Measurements from ENCODE around the gene SLIT3.

SLIT3 gene

GRCh38 chr5:168667301-168667840, 633.6 kb downstream of the SLIT3 start:
- Histone ChIP-seq H3K36me3 (ENCODE audit: insufficient read depth, low read length) (no peaks in the 10 kb centered on the region), H3K9me3 (replicated peaks; ENCODE audit: low read length) (no peaks in the 10 kb centered on the region), H3K4me3 (ENCODE audit: low read length) (no peak overlapping the region), H3K9ac (ENCODE audit: low read depth, low read length) (no peak overlapping the region), H3K27me3 (ENCODE audit: control insufficient read depth, insufficient read depth, low read length) (no peaks in the 10 kb centered on the region), H3K4me1 (ENCODE audit: control insufficient read depth, insufficient read depth, low read length) (no peaks in the 10 kb centered on the region), H3K4me2 (ENCODE audit: low read length) (no peak overlapping the region)

- Histone ChIP-seq H3K36me3 (ENCODE audit: insufficient read depth, low read length) (no peaks in the 10 kb centered on the region), H3K4me1 (ENCODE audit: control insufficient read depth, insufficient read depth, low read length) (no peaks in the 10 kb centered on the region), H3K4me2 (ENCODE audit: low read length) (no peak overlapping the region), H3K9me3 (replicated peaks; ENCODE audit: low read length) (no peaks in the 10 kb centered on the region), H3K27me3 (ENCODE audit: control insufficient read depth, insufficient read depth, low read length) (no peaks in the 10 kb centered on the region), H3K4me3 (ENCODE audit: low read length) (no peak overlapping the region), H3K9ac (ENCODE audit: low read depth, low read length) (no peak overlapping the region)
These were observed 634.6 kb downstream of the SLIT3 start for GRCh38 chr5:168666356-168666755.

- Histone ChIP-seq H3K9me3 (replicated peaks; ENCODE audit: low read length) (no peaks in the 10 kb centered on the region), H3K36me3 (ENCODE audit: insufficient read depth, low read length) (no peaks in the 10 kb centered on the region)
These were observed 637.5 kb downstream of the SLIT3 start for GRCh38 chr5:168663276-168664004.

GRCh38 chr5:168661593-168662485, 639.1 kb downstream of the SLIT3 start:
- Histone ChIP-seq H3K9me3 (replicated peaks; ENCODE audit: low read length) (no peaks in the 10 kb centered on the region), H3K27me3 (ENCODE audit: control insufficient read depth, insufficient read depth, low read length) (no peaks in the 10 kb centered on the region), H3K9ac (ENCODE audit: low read depth, low read length) (no peak overlapping the region), H3K4me1 (ENCODE audit: control insufficient read depth, insufficient read depth, low read length) (no peaks in the 10 kb centered on the region), H3K4me3 (ENCODE audit: low read length) (no peak overlapping the region), H3K4me2 (ENCODE audit: low read length) (no peak overlapping the region), H3K36me3 (ENCODE audit: insufficient read depth, low read length) (no peaks in the 10 kb centered on the region)

More at GRCh38 chr5:168663276-168664004, 637.5 kb downstream of the SLIT3 start:
- no peak overlapping the region for H3K4me3 ChIP-seq (ENCODE audit: low read length)
- no peak overlapping the region for H3K9ac ChIP-seq (ENCODE audit: low read depth, low read length)
- no peaks in the 10 kb centered on the region for H3K4me1 ChIP-seq (ENCODE audit: control insufficient read depth, insufficient read depth, low read length)
- no peaks in the 10 kb centered on the region for H3K27me3 ChIP-seq (ENCODE audit: control insufficient read depth, insufficient read depth, low read length)
- no peak overlapping the region for H3K4me2 ChIP-seq (ENCODE audit: low read length)

GRCh38 chr5:168660691-168661090, 640.2 kb downstream of the SLIT3 start:
- no peaks in the 10 kb centered on the region for H3K36me3 ChIP-seq (ENCODE audit: insufficient read depth, low read length)
- H3K27me3 ChIP-seq (ENCODE audit: control insufficient read depth, insufficient read depth, low read length): no peaks in the 10 kb centered on the region
- no peak overlapping the region for H3K4me3 ChIP-seq (ENCODE audit: low read length)
- H3K4me2 ChIP-seq (ENCODE audit: low read length): no peak overlapping the region
- no peaks in the 10 kb centered on the region for H3K4me1 ChIP-seq (ENCODE audit: control insufficient read depth, insufficient read depth, low read length)
- no peak overlapping the region for H3K9ac ChIP-seq (ENCODE audit: low read depth, low read length)
- no peaks in the 10 kb centered on the region for H3K9me3 ChIP-seq (replicated peaks; ENCODE audit: low read length)

- Histone ChIP-seq H3K4me1 (ENCODE audit: control insufficient read depth, insufficient read depth, low read length) (no peaks in the 10 kb centered on the region), H3K9ac (ENCODE audit: low read depth, low read length) (no peak overlapping the region), H3K4me3 (ENCODE audit: low read length) (no peak overlapping the region), H3K27me3 (ENCODE audit: control insufficient read depth, insufficient read depth, low read length) (no peaks in the 10 kb centered on the region), H3K9me3 (replicated peaks; ENCODE audit: low read length) (no peaks in the 10 kb centered on the region), H3K4me2 (ENCODE audit: low read length) (no peak overlapping the region), H3K36me3 (ENCODE audit: insufficient read depth, low read length) (no peaks in the 10 kb centered on the region)
These were observed 641.6 kb downstream of the SLIT3 start for GRCh38 chr5:168659286-168659847.

- H3K4me3 ChIP-seq (ENCODE audit: low read length): no peak overlapping the region
- no peaks in the 10 kb centered on the region for H3K9me3 ChIP-seq (replicated peaks; ENCODE audit: low read length)
- no peaks in the 10 kb centered on the region for H3K4me1 ChIP-seq (ENCODE audit: control insufficient read depth, insufficient read depth, low read length)
- no peaks in the 10 kb centered on the region for H3K36me3 ChIP-seq (ENCODE audit: insufficient read depth, low read length)
- H3K9ac ChIP-seq (ENCODE audit: low read depth, low read length): no peak overlapping the region
- no peak overlapping the region for H3K4me2 ChIP-seq (ENCODE audit: low read length)
- H3K27me3 ChIP-seq (ENCODE audit: control insufficient read depth, insufficient read depth, low read length): no peaks in the 10 kb centered on the region
These were observed 642.5 kb downstream of the SLIT3 start for GRCh38 chr5:168658394-168658793.

- H3K4me1 ChIP-seq (ENCODE audit: control insufficient read depth, insufficient read depth, low read length): peaks cover 6% of the 10 kb centered on the region
These were observed 644.3 kb downstream of the SLIT3 start for GRCh38 chr5:168656633-168657032.

GRCh38 chr5:168655316-168655715, 645.6 kb downstream of the SLIT3 start:
- no peak overlapping the region for H3K9ac ChIP-seq (ENCODE audit: low read depth, low read length)
- no peaks in the 10 kb centered on the region for H3K36me3 ChIP-seq (ENCODE audit: insufficient read depth, low read length)
- H3K4me3 ChIP-seq (ENCODE audit: low read length): no peak overlapping the region
- H3K4me1 ChIP-seq (ENCODE audit: control insufficient read depth, insufficient read depth, low read length): peaks cover 12% of the 10 kb centered on the region
- H3K27me3 ChIP-seq (ENCODE audit: control insufficient read depth, insufficient read depth, low read length): no peaks in the 10 kb centered on the region
- H3K4me2 ChIP-seq (ENCODE audit: low read length): no peak overlapping the region
- H3K9me3 ChIP-seq (replicated peaks; ENCODE audit: low read length): no peaks in the 10 kb centered on the region

More at GRCh38 chr5:168656633-168657032, 644.3 kb downstream of the SLIT3 start:
- H3K36me3 ChIP-seq (ENCODE audit: insufficient read depth, low read length): no peaks in the 10 kb centered on the region
- H3K9ac ChIP-seq (ENCODE audit: low read depth, low read length): no peak overlapping the region
- no peaks in the 10 kb centered on the region for H3K9me3 ChIP-seq (replicated peaks; ENCODE audit: low read length)
- no peaks in the 10 kb centered on the region for H3K27me3 ChIP-seq (ENCODE audit: control insufficient read depth, insufficient read depth, low read length)
- no peak overlapping the region for H3K4me2 ChIP-seq (ENCODE audit: low read length)
- no peak overlapping the region for H3K4me3 ChIP-seq (ENCODE audit: low read length)

GRCh38 chr5:168654211-168654721, 646.7 kb downstream of the SLIT3 start:
- no peak overlapping the region for H3K4me2 ChIP-seq (ENCODE audit: low read length)
- H3K9me3 ChIP-seq (replicated peaks; ENCODE audit: low read length): no peaks in the 10 kb centered on the region
- H3K9ac ChIP-seq (ENCODE audit: low read depth, low read length): no peak overlapping the region
- H3K4me3 ChIP-seq (ENCODE audit: low read length): no peak overlapping the region
- no peaks in the 10 kb centered on the region for H3K36me3 ChIP-seq (ENCODE audit: insufficient read depth, low read length)
- H3K27me3 ChIP-seq (ENCODE audit: control insufficient read depth, insufficient read depth, low read length): no peaks in the 10 kb centered on the region
- H3K4me1 ChIP-seq (ENCODE audit: control insufficient read depth, insufficient read depth, low read length): peaks cover 12% of the 10 kb centered on the region

- peaks cover 12% of the 10 kb centered on the region for H3K4me1 ChIP-seq (ENCODE audit: control insufficient read depth, insufficient read depth, low read length)
- H3K9ac ChIP-seq (ENCODE audit: low read depth, low read length): no peak overlapping the region
- H3K27me3 ChIP-seq (ENCODE audit: control insufficient read depth, insufficient read depth, low read length): no peaks in the 10 kb centered on the region
- H3K9me3 ChIP-seq (replicated peaks; ENCODE audit: low read length): no peaks in the 10 kb centered on the region
- H3K4me3 ChIP-seq (ENCODE audit: low read length): no peak overlapping the region
- H3K36me3 ChIP-seq (ENCODE audit: insufficient read depth, low read length): no peaks in the 10 kb centered on the region
- H3K4me2 ChIP-seq (ENCODE audit: low read length): no peak overlapping the region
These were observed 647.3 kb downstream of the SLIT3 start for GRCh38 chr5:168653626-168654025.

Measured in skeletal muscle satellite cell (primary cell).